HCT116 (cell line): Measurements from ENCODE around the gene DNALI1. TPM values are rescaled to one million over a fixed set of nuclear protein-coding genes. Genes with fewer than 3 reads are reported as not detected.
"Not testable (repeated sequence)": the region's sequence is repeated elsewhere in the genome, so short reads cannot be mapped to it uniquely, and the experiment has no call there.

Experiments
- ATAC-seq: fragments of 200-7000 bp; cut with Tn5 transposase; 2 replicates; pipeline ENCODE4 v1.9.1; 2020; ENCODE audit warnings: mild to moderate bottlenecking, moderate library complexity
- BruUV-seq: library from RNA; stranded (reverse); fragments of 400-500 nt; replicated peaks from 2 replicates; lab custom pipeline; 2021; lab: Mats Ljungman, UMichigan
- CTCF ChIA-PET: fragments of 300-600 bp; sonication (Branson Sonifier 250); formaldehyde crosslinking; loops from one replicate; lab custom pipeline; 2021; ENCODE audit warnings: antibody characterized with exemption; lab: Charles Lee
- POLR2A ChIA-PET: fragments of 300-600, 350-600 bp; sonication (Branson Sonifier 250); formaldehyde crosslinking; loops from one replicate; lab custom pipeline; 2021; ENCODE audit warnings: antibody characterized with exemption; lab: Charles Lee
- RAD21 ChIA-PET, 2 experiments: fragments of 300-600 bp; sonication (Branson Sonifier 250); formaldehyde crosslinking; loops; one replicate each; lab custom pipeline; 2023; ENCODE audit warnings: low total read pairs in 2 of 2; ENCODE audit not compliant: uncharacterized antibody in 2 of 2, unreplicated experiment in 2 of 2, low non-redundant PET in 1 of 2; lab: Charles Lee
- DNase-seq: peaks from one replicate; pipeline ENCODE4 v3.0.0-alpha.2; 2010; ENCODE audit warnings: low read depth, low spot score
- H2AFZ ChIP-seq: fragments of 200-600 bp; shearing (Covaris generic), sonication (generic); 2 replicates; pipeline ENCODE4 v1.6.1; 2017; ENCODE audit warnings: low read depth, mixed run types, mixed read lengths, antibody characterized with exemption, low read length; ENCODE audit not compliant: poor library complexity, severe bottlenecking
- H3K27ac ChIP-seq: 2 replicates; pipeline ENCODE4 v1.5.1; 2012; ENCODE audit warnings: low read depth, low read length
- H3K27me3 ChIP-seq: fragments of 200-600 bp; sonication (generic); 2 replicates; pipeline ENCODE4 v1.6.1; 2016; ENCODE audit warnings: mixed run types, low read length, mixed read lengths; ENCODE audit not compliant: insufficient read depth
- H3K36me3 ChIP-seq, 2 experiments: fragments of 200-500 bp in 1 of 2; fragments of 200-600 bp in 1 of 2; sonication (Bioruptor generic) in 1 of 2; sonication (generic) in 1 of 2; 2 replicates each; pipeline versions ENCODE4 v1.5.1 to v1.6.1; 2014 to 2016; ENCODE audit warnings: low read length in 2 of 2, inconsistent platforms in 1 of 2, mixed read lengths in 1 of 2, mixed run types in 1 of 2; ENCODE audit not compliant: insufficient read depth in 2 of 2, control insufficient read depth in 1 of 2
- H3K4me1 ChIP-seq, 2 experiments: fragments of 200-600 bp in 1 of 2; sonication (generic) in 1 of 2; 2 replicates each; pipeline versions ENCODE4 v1.5.1 to v1.6.1; 2012 to 2017; ENCODE audit warnings: low read length in 2 of 2, inconsistent platforms in 1 of 2, mild to moderate bottlenecking in 1 of 2, mixed read lengths in 1 of 2, mixed run types in 1 of 2, moderate library complexity in 1 of 2; ENCODE audit not compliant: insufficient read depth in 2 of 2, control insufficient read depth in 1 of 2
- H3K4me2 ChIP-seq: fragments of 200-600 bp; sonication (generic); 2 replicates; pipeline ENCODE4 v1.6.1; 2017; ENCODE audit warnings: mixed run types, low read length, mixed read lengths
- H3K4me3 ChIP-seq, 2 experiments: fragments of 200-600 bp in 1 of 2; sonication (generic) in 1 of 2; replicated peaks in 1 of 2; 2 replicates each; pipeline ENCODE4 v1.5.1; 2011 to 2016; ENCODE audit warnings: low read length in 2 of 2, control low read depth in 1 of 2, low read depth in 1 of 2, mild to moderate bottlenecking in 1 of 2, mixed read lengths in 1 of 2, mixed run types in 1 of 2
- H3K79me2 ChIP-seq: fragments of 200-600 bp; sonication (generic); 2 replicates; pipeline ENCODE4 v1.6.1; 2017; ENCODE audit warnings: mild to moderate bottlenecking, mixed run types, low read length, moderate library complexity, mixed read lengths; ENCODE audit not compliant: insufficient read depth
- H3K9ac ChIP-seq: fragments of 200-600 bp; sonication (generic); 2 replicates; pipeline ENCODE4 v1.6.1; 2016; ENCODE audit warnings: low read length, mixed read lengths
- H3K9me2 ChIP-seq: fragments of 200-600 bp; sonication (generic), shearing (Covaris generic); 2 replicates; pipeline ENCODE4 v1.6.1; 2017; ENCODE audit warnings: mixed run types, mild to moderate bottlenecking, moderate library complexity; ENCODE audit not compliant: insufficient read depth
- H3K9me3 ChIP-seq, 2 experiments: fragments of 200-500 bp in 1 of 2; fragments of 200-600 bp in 1 of 2; sonication (Bioruptor generic) in 1 of 2; sonication (generic) in 1 of 2; 2 replicates each; pipeline ENCODE4 v1.6.1; 2014 to 2017; ENCODE audit warnings: low read length in 2 of 2, mixed read lengths in 2 of 2, inconsistent platforms in 1 of 2, low read depth in 1 of 2, mild to moderate bottlenecking in 1 of 2, mixed run types in 1 of 2, moderate library complexity in 1 of 2; ENCODE audit not compliant: control insufficient read depth in 1 of 2, insufficient read depth in 1 of 2
- H4K20me1 ChIP-seq: fragments of 200-600 bp; sonication (generic), shearing (Covaris generic); 2 replicates; pipeline ENCODE4 v1.6.1; 2017; ENCODE audit warnings: mixed run types, mild to moderate bottlenecking, moderate library complexity; ENCODE audit not compliant: insufficient read depth
- EZH2phosphoT487 ChIP-seq: fragments of 200-600 bp; IDR thresholded peaks from 2 replicates; pipeline ENCODE4 v1.6.1; 2018; ENCODE audit warnings: antibody characterized with exemption, borderline replicate concordance
- JUND ChIP-seq: IDR thresholded peaks from 2 replicates; pipeline ENCODE4 v1.6.1; 2012
- POLR2A ChIP-seq: IDR thresholded peaks from 2 replicates; pipeline ENCODE4 v1.7.0; 2011; ENCODE audit warnings: borderline replicate concordance; ENCODE audit not compliant: insufficient read depth, insufficient read length; ENCODE audit errors: extremely low read depth
- POLR2AphosphoS5 ChIP-seq: IDR thresholded peaks from 2 replicates; pipeline ENCODE4 v1.6.1; 2011; ENCODE audit warnings: mild to moderate bottlenecking, low read depth, low read length, moderate library complexity
- RAD21 ChIP-seq: IDR thresholded peaks from 2 replicates; pipeline ENCODE4 v1.6.1; 2012; ENCODE audit warnings: low read depth, mild to moderate bottlenecking
- SP1 ChIP-seq: IDR thresholded peaks from 2 replicates; pipeline ENCODE4 v1.6.1; 2012; ENCODE audit warnings: low read depth
- SRF ChIP-seq: IDR thresholded peaks from 2 replicates; pipeline ENCODE4 v1.6.1; 2012; ENCODE audit warnings: low read depth
- TCF7L2 ChIP-seq: IDR thresholded peaks from 2 replicates; pipeline ENCODE4 v1.7.0; 2011; ENCODE audit warnings: borderline replicate concordance, inconsistent platforms; ENCODE audit not compliant: insufficient read depth, insufficient read length; ENCODE audit errors: extremely low read depth
- YY1 ChIP-seq: IDR thresholded peaks from 2 replicates; pipeline ENCODE4 v1.6.1; 2011; ENCODE audit warnings: low read length, low read depth, moderate library complexity, mild to moderate bottlenecking; ENCODE audit not compliant: insufficient replicate concordance; ENCODE audit errors: extremely low read depth
- ZFX ChIP-seq: fragments of 450-650 bp; IDR thresholded peaks from 2 replicates; pipeline ENCODE4 v1.6.1; 2017
- ZNF274 ChIP-seq: fragments of 200-500 bp; sonication (Bioruptor generic); IDR thresholded peaks from 2 replicates; pipeline ENCODE4 v1.6.1; 2014; ENCODE audit warnings: mild to moderate bottlenecking, low read depth, low read length, inconsistent platforms
- intact Hi-C: fragments of 100-400 bp; cut with micrococcal nuclease; formaldehyde crosslinking; loops from 2 replicates; pipeline ENCODE4 v1.10.0; 2022
- total RNA-seq: library from RNA; stranded (reverse); gene quantifications from one replicate; pipeline ENCODE4 v1.2.1, GENCODE V29; 2021; ENCODE audit not compliant: unreplicated experiment
- TF ChIP-seq, protein P1 (sequence below), 3 experiments: fragments of 200-600 bp in 1 of 3; sonication (generic) in 1 of 3; IDR thresholded peaks in 2 of 3; conservative IDR thresholded peaks in 1 of 3; 2 replicates each; pipeline ENCODE4 v1.5.1; 2012 to 2017; ENCODE audit warnings: low read depth in 2 of 3, low read length in 2 of 3, antibody characterized with exemption in 1 of 3, borderline replicate concordance in 1 of 3, control low read depth in 1 of 3, mild to moderate bottlenecking in 1 of 3, mixed read lengths in 1 of 3, mixed run types in 1 of 3, moderate library complexity in 1 of 3; ENCODE audit not compliant: insufficient read depth in 1 of 3
- TF ChIP-seq, protein P2 (sequence below): IDR thresholded peaks from 2 replicates; pipeline ENCODE4 v1.6.1; 2011; ENCODE audit warnings: mild to moderate bottlenecking, low read length, moderate library complexity; ENCODE audit not compliant: insufficient replicate concordance; ENCODE audit errors: extremely low read depth

Gene DNALI1
- total RNA-seq, 1 experiment from 2014 or later: 0.64 TPM

GRCh38 chr1:37559080-37559479 lies 2.3 kb downstream of the DNALI1 start:
- intact Hi-C loops: no loop called here
- DNase-seq (no peak), ATAC-seq (no peak)
- H3K9ac ChIP-seq: no peak overlapping the region
- peaks cover 7 to 13% of the 10 kb centered on the region in 2 experiments for H3K4me1 ChIP-seq
- ChIA-PET POLR2A (no interaction called here), CTCF (no interaction called here), RAD21 (no interaction called here)
- BruUV-seq: no TSS peak
- TF ChIP-seq YY1 (no peak), POLR2A (no peak), SP1 (no peak), EZH2phosphoT487 (no peak), TCF7L2 (no peak), ZNF274 (no peak), POLR2AphosphoS5 (no peak), ZFX (no peak), RAD21 (no peak), SRF (no peak), JUND (no peak)
- TF ChIP-seq, protein P1, sequence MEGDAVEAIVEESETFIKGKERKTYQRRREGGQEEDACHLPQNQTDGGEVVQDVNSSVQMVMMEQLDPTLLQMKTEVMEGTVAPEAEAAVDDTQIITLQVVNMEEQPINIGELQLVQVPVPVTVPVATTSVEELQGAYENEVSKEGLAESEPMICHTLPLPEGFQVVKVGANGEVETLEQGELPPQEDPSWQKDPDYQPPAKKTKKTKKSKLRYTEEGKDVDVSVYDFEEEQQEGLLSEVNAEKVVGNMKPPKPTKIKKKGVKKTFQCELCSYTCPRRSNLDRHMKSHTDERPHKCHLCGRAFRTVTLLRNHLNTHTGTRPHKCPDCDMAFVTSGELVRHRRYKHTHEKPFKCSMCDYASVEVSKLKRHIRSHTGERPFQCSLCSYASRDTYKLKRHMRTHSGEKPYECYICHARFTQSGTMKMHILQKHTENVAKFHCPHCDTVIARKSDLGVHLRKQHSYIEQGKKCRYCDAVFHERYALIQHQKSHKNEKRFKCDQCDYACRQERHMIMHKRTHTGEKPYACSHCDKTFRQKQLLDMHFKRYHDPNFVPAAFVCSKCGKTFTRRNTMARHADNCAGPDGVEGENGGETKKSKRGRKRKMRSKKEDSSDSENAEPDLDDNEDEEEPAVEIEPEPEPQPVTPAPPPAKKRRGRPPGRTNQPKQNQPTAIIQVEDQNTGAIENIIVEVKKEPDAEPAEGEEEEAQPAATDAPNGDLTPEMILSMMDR (IDR thresholded peaks at IDR 0.05 in 2 of 3, conservative IDR thresholded peaks at IDR 0.05 in 1 of 3; ENCODE audit: borderline replicate concordance in 1 of 3, insufficient read depth in 1 of 3, low read depth in 2 of 3, low read length in 2 of 3): no peak
- TF ChIP-seq, protein P2, sequence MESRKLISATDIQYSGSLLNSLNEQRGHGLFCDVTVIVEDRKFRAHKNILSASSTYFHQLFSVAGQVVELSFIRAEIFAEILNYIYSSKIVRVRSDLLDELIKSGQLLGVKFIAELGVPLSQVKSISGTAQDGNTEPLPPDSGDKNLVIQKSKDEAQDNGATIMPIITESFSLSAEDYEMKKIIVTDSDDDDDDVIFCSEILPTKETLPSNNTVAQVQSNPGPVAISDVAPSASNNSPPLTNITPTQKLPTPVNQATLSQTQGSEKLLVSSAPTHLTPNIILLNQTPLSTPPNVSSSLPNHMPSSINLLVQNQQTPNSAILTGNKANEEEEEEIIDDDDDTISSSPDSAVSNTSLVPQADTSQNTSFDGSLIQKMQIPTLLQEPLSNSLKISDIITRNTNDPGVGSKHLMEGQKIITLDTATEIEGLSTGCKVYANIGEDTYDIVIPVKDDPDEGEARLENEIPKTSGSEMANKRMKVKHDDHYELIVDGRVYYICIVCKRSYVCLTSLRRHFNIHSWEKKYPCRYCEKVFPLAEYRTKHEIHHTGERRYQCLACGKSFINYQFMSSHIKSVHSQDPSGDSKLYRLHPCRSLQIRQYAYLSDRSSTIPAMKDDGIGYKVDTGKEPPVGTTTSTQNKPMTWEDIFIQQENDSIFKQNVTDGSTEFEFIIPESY: no peak
- no peak overlapping the region for H3K4me2 ChIP-seq
- H3K27ac ChIP-seq: no peak overlapping the region
- peaks cover under 1% of the 10 kb centered on the region for H3K79me2 ChIP-seq
- H3K9me2 ChIP-seq: no peaks in the 10 kb centered on the region
- no peak overlapping the region for H3K4me3 ChIP-seq
- no peaks in the 10 kb centered on the region for H4K20me1 ChIP-seq
- H3K9me3 ChIP-seq: no peaks in the 10 kb centered on the region
- no peaks in the 10 kb centered on the region for H3K36me3 ChIP-seq
- H3K27me3 ChIP-seq: no peaks in the 10 kb centered on the region
- H2AFZ ChIP-seq: no peak overlapping the region

DNA sequence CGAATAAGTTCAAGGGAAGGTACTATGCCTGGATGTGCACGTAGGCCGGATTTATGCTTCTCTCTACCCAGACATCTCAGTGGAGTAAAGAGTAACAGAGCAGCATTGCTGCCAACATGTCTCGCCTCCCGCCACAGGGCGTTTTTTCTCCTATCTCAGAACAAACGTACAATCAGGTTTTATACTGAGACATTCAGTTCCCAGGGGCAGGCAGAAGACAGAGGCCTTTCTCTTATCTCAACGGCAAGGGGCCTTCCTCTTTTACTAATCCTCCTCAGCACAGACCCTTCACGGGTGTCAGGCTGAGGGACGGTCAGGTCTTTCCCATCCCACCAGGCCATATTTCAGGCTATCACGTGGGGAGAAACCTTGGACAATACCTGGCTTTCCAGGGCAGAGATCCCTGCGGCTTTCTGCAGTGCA lies 3.2 kb downstream of the DNALI1 start:
- RAD21 ChIA-PET, H3K27ac ChIP-seq, H4K20me1 ChIP-seq, H3K4me3 ChIP-seq, H3K9me3 ChIP-seq, H3K79me2 ChIP-seq, ATAC-seq, CTCF ChIA-PET, H3K9me2 ChIP-seq, H3K27me3 ChIP-seq, POLR2A ChIA-PET, H3K9ac ChIP-seq, H2AFZ ChIP-seq, BruUV-seq, H3K4me1 ChIP-seq, DNase-seq, H3K4me2 ChIP-seq, H3K36me3 ChIP-seq: not testable (repeated sequence)
- intact Hi-C loops: loop anchor here (5.0 to 10.0 kb wide), 2 partner anchors 103 to 415 kb away; no protein-coding TSS in a partner anchor
